Midbrain (tissue), 1 donor: Measurements from ENCODE around the gene HPDL.
"Not testable (repeated sequence)": the region's sequence is repeated elsewhere in the genome, so short reads cannot be mapped to it uniquely, and the experiment has no call there.

ENCODE experiments used
- DNase-seq: peaks from one replicate; lab custom pipeline; 2025; lab: John Stamatoyannopoulos, UW

HPDL gene

DNA sequence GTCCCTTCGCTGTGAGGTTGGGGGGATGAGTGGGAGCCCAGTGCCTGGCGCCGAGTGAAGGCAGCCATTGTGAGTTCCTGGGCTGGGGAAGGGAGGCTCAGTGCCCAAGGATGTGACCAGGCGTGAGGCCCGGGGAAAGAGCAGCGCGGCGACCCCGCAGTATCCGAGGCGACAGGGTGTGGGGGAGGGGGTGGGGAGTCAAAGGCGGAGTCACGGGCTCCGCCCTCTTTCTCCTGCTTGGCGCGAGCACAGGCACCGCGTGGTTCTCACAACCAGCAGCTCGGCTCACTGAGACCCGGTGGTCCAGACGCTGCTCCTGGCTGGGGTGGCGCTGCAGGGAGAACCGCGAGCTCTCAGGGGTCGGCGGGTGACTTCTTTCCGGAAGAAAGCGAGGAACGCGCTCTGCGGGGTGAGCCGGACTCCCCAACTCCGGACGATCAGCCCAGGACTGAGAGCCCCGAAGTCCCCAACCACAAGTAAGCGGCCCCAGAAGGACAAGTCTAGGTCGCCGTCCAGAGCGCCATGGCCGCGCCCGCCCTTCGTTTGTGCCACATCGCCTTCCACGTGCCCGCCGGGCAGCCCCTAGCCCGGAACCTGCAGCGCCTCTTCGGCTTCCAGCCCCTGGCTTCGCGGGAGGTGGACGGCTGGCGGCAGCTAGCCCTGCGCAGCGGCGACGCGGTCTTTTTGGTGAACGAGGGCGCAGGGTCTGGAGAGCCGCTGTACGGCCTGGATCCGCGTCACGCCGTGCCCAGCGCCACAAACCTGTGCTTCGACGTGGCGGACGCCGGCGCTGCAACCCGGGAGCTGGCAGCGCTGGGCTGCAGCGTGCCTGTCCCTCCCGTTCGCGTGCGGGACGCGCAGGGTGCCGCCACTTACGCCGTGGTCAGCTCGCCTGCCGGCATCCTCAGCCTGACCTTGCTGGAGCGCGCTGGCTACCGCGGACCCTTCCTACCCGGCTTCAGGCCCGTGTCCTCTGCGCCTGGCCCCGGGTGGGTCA lies at the start of gene HPDL:
Gene HPDL (plus strand): TSS at position 269 of the 997 bp plus-strand sequence. CDS start 254 bp downstream, at position 523.
- peak; percentile 78 for DNase-seq

DNA sequence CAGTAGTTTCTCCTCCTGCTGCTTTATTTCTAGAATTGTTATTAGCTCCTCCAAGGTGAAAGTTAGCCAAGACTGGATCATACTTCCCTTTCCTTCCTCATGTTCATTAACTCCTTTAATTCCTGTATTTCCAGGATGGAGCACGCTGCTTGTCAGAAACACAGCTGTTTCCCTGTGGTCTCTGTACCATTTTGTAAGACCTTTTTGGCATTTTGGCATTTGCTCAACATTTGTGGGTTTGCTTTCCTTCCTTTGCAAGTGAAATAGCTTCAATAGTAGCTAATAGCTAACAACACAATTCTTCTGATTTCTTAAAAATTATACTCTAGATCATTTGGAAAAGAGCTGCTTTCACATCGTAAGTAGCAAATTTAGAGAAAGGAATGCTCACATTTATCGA lies 44.3 kb upstream of the HPDL start:
- no peak for DNase-seq

DNA sequence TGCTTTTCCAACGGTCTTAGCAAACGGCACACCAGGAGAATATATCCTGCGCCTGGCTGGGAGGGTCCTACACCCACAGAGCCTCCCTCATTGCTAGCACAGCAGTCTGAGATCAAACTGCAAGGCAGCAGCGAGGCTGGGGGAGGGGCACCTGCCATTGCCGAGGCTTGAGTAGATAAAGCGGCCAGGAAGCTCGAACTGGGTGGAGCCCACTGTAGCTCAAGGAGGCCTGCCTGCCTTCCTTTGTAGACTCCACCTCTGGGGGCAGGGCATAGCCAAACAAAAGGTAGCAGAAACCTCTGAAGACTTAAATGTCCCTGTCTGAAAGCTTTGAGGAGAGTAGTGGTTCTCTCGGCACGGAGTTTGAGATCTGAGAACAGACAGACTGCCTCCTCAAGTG lies 41.8 kb upstream of the HPDL start:
- DNase-seq, result not testable (repeated sequence)

DNA sequence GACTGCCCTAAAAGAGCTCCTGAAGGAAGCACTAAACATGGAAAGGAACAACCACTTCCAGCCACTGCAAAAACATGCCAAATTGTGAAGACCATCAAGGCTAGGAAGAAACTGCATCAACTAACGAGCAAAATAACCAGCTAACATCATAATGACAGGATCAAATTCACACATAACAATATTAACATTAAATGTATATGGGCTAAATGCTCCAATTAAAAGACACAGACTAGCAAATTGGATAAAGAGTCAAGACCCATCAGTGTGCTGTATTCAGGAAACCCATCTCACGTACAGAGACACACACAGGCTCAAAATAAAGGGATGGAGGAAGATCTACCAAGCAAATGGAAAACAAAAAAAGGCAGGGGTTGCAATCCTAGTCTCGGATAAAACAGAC lies 40.2 kb upstream of the HPDL start:
- DNase-seq, result not testable (repeated sequence)

DNA sequence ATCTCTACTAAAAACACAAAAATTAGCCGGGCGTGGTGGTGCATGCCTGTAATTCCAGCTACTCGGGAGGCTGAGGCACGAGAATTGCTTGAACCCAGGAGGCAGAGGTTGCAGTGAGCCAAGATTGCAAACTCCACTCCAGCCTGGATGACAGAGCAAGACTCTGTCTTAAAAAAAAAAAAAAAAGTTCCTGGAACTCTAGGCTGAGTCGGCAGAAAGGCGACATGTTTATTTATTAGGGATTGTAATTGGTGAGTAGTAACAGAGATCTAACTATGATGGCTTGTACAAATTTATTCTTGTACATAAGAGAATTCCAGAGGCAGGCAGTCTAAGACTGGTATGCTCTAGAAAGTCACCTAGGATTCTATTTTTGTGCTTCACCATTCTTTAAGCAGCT lies 35.7 kb upstream of the HPDL start:
- DNase-seq, result not testable (repeated sequence)

DNA sequence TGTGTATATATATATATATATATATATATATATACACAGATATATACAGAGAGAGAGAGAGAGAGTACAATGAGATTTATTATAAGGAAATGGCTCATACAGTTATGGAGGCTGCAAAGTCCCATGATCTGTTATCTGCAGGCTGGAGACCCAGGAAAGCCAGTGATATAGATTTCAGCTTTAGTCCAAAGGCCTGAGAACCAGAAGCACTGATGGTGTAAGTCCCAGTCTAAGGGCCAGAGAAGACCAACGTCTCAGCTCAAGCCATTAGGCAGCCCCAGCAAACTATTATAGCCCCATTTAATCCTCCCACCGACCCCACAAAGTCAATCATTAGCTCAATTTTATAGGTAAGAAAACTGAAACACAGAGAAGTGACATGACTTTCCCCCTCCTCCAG lies 35.0 kb upstream of the HPDL start:
- no peak for DNase-seq

DNA sequence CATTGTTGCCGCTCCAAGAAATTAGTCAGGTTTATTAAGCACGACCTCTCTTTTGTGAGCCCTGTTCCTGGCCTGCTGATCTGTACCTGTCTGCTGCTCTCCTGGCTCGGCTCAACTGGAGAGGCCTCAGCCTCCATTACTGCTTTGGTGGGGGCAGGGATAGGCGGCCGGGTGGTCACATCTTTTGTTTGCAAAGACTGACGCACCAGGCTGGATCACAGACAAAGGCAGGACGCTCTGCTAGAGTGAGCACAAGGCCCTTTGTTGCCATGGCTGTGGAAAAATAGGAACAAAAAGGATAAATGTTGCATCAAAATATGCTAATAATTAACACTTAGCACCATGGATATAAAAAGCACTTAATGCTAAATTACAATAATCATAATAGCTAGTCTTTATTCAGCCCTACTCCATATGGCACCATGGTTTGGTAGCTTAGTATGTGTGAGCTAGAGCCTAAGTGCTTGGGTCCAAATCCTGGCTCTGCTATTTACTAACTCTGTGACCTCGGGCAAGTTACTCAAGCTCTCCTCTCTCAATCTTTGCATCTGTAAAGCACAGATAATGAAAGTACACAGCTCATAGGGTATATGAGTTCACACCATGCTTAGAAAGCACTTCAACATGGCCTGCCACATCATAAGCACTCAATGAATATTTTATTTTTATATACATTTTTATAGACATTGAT lies 28.9 kb upstream of the HPDL start:
- no peak for DNase-seq

DNA sequence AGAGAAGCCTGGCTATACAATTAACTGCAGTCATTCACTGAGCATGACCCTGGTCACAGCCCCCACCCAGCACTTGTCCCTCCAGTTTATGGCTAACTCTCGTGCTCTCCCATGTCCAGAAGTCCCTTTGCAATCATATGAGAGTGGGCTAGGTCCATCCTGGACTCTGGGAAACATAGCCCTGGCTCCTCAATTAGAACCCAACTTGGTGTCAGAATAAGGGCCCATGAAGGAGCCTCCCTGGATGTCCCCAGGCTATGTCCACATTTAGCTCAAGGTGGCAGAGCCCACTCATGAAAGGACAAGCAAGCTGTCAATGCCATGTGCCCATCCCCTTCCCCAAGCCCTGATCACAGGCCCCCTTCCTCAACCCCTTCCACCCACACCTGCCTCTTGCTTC lies 27.4 kb upstream of the HPDL start:
- DNase-seq, result no peak

DNA sequence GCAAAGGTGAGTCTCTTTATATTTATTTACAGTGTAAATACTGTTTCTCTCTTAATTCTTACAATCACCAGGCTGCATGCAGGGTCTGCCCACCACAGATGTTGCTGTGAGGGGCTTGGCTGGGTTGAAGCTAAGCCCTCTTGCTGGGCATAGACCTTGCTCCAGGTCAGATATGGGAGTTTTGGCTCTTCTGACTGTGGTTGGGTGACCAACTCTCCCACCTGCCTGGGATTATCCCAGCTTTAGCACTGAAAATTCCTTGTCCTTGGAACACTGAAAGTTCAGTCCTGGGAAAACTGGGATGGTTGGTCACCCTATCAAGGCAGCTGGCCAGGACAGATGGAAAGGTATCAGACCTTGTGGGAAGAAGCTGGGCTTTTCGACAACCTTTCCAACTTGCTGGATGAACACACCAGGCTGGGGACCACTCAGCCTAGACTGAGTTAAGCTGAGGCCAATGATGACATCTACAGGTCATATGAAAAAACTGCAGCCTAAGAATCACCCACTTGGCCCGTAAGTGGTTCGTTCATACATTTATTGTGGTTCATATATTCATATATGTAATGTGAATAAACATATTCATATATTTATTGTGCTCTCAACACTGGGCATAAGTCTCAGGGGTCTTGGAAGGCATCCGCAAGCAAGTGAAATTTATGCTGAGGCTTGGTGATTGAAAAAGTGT lies 26.6 kb upstream of the HPDL start:
- peak; percentile 62 for DNase-seq

DNA sequence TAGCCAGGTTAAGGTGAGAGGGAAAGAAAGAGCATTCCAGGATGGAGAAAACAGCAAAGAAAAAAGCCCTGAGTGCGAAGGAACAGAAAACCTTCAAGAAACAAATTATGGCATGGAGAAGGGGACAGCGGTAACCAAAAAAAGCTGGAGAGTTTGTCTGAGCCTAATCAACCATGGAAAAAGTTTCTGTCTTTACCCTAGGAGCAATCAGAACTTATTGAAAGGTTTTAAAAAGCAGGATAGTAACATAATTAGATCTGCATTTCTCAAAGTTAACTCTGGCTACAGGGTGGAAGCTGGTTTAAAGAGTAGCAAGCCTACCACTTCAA lies 26.1 kb upstream of the HPDL start:
- DNase-seq, result no peak

DNA sequence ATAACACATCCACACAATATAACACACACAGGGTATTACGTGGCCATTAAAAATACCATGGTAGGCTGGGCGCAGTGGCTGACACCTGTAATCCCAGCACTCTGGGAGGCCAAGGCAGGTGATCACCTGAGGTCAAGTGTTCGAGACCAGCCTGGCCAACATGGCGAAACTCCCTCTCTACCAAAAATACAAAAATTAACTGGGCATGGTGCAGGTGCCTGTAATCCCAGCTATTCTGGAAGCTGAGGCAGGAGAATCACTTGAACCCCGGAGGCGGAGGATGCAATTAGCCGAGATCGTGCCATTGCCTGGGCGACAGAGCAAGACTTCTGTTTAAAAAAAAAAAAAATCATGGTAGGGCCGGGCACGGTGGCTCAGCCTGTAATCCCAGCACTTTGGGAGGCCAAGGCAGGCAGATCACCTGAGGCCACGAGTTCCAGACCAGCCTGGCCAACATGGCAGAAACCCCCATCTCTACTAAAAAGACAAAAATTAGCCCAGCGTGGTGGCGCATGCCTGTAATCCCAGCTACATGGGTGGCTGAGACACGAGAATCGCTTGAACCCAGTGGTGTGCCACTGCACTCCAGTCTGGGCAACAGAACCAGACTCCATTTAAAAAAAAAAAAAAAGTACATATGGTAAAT lies 24.1 kb upstream of the HPDL start:
- no peak for DNase-seq

DNA sequence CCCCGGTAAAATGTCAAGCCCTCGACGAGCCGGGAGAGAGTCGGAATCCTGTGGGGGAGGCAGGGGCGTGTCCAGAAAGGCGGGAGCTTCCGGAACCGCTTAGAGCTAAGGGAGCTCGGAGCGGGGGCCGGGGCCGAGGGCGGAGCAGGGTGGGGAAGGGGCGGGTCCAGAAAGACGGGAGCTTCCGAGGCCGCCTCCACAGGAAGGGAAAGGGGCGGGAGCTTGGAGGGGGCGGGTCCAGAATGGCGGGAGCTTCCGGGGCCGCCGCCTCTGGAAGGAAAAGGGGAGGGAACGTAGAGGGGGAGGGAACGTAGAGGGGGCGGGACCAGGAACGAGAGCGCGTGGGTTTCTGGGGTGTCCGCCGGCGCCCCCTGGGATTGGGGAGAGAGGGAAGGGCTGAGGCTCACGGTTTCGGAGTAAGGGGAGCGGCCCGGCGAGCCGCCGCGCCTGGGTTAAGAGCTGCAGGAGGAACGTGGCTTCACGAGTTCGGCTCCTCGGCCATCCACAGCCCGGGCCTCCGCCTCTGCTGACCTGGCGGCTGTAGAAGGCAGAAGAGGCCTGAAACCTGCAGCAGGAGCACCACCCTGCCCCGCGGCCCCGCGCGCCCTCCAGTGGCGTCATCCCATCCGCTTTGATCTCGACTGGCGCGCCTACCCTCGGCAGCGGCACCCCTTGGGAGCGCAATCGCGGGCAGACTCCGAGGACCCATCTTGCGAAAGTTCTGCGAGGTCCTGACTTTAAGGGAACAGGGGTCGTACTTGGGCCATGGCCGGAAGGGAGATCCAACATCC lies 23.0 kb upstream of the HPDL start:
- peak; percentile 98 for DNase-seq

DNA sequence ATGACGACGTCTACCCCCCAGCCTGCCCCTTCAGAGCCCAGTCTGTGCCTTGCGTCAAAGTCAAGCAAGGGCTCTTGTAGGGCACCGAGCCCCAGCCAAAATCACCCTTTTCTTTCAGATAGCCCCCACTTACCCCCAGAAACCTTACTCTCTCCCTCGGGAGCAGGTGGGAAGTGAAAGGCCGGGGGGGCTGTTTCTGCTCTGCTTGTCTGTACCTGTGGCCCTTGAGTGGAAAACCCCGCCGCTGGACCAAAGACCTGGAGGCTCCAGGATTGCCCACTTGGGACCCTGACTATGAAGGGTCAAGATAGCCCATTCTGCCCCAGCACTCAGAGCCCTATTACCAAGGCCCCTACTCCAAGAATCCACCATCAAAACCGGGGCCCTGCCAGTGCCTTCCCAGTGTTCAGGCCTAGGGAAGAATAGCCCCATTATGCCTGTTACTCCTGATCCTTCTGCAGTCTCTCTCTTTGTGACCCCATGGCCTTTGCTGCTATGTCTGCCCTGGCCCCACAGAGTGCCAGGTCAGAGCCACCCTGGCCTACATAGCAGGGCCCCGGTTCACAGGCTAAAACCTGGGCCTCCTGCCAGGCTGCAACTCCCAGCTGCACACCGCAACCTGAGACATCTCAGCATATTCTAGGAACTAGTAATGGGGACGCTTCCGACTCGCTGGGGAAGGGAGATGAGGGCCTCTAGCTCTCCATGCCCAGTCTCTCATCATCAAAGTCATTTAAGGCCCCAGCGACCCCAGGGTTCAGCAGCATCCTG lies 22.2 kb upstream of the HPDL start:
- DNase-seq, result no peak

DNA sequence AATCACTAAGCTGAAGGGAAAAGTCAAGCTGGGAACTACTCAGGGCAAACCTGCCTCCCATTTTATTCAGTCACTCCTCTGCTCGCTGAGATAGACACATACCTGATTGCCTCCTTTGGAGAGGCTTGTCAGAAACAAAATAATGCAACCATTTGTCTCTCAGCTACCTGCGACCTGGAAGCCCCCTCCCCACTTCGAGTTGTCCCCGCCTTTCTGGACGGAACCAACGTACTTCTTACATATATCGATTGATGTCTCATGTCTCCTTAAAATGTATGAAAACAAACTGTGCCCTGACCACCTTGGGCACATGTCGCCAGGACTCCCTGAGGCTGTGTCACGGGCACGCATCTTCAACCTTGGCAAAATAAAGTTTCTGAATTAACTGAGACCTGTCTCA lies 21.5 kb upstream of the HPDL start:
- DNase-seq, result no peak

DNA sequence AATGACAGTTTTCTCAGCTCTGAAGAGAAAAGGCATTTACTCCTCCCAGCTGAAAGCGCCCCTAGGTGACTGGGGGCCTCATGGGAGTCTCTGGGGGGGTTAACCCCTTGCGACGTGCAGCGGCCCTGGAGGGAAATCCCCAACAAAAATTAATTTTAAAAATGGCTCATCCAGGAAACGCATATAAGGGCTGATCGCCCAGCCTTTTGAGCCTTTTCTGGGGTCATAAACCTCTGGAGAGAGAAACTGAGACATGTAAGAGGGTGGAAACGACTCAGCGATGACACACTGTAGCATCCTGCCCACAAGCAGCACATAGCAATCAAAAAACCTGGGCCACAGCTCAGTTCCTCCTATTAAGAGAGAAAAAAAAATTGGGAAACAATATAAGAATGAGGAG lies 20.4 kb upstream of the HPDL start:
- no peak for DNase-seq

DNA sequence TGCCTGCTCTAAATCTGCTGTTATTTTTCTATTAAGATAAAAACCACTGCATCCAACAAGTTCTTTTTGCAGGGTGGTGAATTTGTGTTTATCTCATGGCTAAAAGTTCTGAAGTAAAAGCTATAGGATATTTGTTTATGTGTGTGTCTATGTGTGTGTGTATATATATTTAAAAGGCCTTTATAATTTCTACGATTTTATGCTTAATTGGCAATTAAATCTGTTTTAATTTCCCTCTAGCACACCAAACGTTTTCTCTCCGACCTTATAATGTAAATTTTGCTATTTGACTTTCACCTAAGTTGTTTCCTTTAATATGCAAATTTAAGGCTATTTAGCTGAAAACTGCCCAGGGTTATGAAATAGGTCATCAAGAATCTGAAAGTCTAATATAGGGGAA lies 19.8 kb upstream of the HPDL start:
- DNase-seq, result no peak

DNA sequence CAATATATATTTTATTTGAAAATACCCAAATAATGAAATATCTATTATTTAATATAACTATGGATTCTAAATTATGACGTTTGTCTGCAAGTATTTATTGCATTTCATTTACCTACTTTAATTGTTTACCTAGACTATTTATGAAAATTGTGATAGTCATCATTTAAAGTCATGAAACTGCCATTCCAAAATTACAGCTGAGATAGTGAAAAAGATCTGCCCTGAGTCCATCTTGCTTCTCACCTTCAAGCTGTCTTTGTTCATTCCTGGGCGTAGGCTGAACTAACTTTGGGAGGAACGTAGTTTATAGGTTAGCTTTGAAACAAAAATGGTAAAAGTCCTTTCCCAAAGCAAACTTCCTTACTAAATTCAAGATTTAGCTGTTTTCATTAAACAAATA lies 12.4 kb upstream of the HPDL start:
- no peak for DNase-seq

DNA sequence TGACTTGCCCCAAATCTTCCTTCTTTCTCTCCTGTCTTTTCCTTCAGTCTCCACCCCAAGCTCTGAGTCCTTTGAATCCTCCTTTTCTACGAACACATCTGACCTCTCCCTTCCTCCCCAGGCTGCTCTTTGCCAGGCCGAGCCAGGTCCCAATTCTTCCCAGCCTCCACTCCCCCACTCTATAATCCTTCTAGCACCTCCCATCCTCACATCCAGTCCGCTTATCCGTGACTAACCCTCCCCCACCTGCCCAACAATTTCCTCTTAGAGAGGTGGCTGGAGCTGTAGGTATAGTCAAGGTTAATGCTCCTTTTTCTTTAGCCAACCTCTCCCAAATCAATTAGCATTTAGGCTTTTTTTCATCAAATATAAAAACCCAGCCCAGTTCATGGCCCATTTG lies 9.5 kb upstream of the HPDL start:
- no peak for DNase-seq

DNA sequence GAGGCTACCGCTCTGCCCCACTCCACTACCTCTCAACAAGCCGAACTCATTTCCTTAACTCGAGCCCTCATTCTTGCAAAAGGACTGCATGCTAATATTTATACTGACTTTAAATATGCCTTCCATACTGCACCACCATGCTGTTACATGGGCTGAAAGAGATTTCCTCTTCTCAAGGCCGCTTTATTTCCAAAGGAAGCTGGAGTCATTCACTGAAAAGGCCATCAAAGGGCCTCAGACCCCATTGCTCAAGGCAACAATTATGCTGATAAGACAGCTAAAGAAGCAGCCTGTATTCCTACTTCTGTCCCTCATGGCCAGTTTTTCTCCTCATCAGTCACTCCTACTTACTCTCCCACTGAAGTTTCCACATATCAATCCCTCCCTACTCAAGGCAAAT lies 6.9 kb upstream of the HPDL start:
- no peak for DNase-seq

DNA sequence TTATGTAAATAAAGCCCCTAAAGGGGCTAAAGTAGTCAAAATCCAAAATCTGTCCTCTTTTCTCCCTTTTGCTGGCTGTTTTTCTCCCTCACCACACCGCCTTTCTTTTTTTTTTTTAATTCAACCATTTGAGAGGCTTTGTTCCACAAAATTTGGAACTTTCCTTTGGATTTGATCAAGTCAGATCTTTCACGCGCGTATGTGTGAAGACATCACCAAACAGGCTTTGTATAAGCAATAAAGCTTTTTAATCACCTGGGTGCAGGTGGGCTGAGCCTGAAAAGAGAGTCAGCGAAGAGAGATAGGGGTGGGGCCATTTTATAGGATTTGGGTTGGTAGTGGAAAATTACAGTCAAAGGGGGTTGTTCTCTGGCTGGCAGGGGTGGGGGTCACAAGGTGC lies 5.3 kb upstream of the HPDL start:
- DNase-seq, result no peak
